Bone marrow (tissue), 2 donors: ENCODE results near the gene HARS2.
"Not testable (repeated sequence)": the region's sequence is repeated elsewhere in the genome, so short reads cannot be mapped to it uniquely, and the experiment has no call there.

ENCODE experiments used
- DNase-seq, 2 donors: peaks; one replicate each; lab custom pipeline; 2025; lab: John Stamatoyannopoulos, UW

HARS2 gene, protein sequence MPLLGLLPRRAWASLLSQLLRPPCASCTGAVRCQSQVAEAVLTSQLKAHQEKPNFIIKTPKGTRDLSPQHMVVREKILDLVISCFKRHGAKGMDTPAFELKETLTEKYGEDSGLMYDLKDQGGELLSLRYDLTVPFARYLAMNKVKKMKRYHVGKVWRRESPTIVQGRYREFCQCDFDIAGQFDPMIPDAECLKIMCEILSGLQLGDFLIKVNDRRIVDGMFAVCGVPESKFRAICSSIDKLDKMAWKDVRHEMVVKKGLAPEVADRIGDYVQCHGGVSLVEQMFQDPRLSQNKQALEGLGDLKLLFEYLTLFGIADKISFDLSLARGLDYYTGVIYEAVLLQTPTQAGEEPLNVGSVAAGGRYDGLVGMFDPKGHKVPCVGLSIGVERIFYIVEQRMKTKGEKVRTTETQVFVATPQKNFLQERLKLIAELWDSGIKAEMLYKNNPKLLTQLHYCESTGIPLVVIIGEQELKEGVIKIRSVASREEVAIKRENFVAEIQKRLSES

DNA sequence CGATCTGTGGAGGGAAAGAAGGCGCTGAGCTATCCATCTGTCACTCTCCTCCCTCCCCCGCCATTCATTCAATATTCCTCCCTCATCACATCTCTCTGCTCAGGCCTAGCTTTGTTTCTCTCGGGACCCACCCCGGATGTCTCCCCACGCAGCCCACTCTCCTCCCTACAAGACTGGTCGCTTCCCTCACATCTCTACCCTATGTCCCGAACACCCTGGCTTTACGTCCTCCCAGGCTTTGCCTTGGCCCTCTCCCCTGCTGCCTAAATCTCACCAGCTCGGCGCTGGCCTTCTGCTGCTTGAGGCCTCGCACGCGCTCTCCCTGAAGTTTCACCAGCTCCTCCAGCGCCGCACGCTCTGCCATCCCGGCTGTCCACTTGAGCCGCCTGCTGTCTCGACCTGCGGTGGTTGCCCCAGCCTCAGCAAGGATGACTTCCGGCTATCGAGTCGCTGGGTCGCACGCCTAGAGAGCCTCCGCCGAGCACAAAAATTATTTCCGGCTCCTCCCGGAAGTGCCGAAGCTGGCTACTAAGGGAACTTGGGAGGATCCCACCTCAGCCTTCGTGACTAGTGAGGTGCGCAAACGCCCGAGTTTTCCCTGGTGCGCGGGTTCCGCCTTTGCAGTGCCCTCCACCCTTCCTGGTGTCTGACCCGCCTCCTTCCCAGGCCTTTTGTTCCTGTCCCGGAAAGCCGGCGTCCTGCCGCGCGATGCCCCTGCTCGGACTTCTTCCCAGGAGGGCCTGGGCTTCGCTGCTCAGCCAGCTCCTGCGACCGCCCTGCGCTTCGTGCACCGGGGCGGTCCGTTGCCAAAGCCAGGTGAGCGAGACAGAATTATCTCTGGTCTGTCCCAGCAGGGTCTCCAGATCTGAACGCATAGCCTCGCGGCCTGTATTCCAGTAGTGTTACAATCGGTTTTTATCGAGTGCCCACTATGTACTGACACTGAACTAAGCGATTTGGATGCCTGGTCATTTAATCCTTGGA is at the start of gene HARS2, which contains the start of gene HARS1:
Gene HARS2 (plus strand): TSS at position 515 of the 984 bp plus-strand sequence. CDS start 194 bp downstream, at position 709.
Gene HARS1 (minus strand): TSS at position 430 of the 984 bp plus-strand sequence. CDS start 66 bp downstream, at position 364.
- peak; percentile 72 to 77 for DNase-seq

DNA sequence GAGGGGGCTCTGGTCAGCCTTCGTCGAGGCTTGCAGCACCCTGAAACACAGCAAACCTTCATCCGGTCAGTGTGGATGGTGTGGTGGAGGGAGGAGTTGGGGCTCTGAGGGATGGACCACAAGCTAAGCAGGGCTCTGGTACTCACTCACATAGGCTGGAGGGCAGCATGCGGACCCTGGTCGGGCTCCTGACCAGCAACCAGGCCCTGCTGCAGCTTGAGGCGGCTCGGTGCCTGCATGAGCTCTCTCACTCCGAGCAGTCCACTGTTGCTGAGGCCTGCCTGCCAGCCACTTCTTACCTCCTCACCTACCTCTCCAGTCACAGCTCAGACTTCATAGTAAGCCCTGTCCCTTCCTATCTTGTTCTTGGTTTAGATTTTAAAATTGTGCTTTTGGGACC is 49.5 kb upstream of the HARS2 start:
- DNase-seq: no peak

DNA sequence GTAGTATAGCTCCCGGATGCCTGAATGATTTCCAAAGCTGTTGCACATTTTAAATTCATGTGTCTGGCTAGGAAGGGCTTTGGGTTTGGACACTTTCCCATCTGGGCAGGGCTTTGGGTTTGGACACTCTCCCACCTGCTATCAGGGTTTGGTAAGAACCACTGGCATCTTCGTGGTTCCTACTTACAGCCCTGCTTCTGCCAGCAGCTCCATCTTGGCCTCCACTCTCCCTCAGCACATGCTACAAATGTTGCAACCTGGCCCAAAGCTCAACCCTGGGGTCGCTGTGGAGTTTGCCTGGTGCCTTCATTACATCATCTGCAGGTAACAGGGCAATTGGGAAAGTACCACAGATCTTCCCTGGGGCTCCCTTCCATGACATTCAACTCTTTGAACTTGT is 48.5 kb upstream of the HARS2 start:
- DNase-seq: no peak

DNA sequence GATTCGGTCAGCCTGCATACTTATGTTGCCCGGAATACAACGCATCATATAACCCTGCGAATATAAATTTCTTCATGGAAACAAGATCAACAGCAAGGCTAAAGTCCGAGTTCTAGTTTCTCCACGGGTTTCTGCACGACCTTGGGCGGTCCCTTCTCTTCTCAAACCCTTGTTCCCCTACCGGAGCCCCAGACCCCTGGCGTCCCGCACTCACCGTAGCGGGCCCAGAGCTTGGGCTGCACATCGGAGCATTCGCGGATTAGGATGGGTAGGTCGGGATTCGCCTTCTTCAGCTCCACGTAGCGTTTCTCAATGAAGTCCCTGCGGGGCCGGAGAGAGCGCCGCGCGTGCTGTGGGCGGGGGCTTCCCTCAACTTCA is 44.2 kb upstream of the HARS2 start:
- no peak for DNase-seq

DNA sequence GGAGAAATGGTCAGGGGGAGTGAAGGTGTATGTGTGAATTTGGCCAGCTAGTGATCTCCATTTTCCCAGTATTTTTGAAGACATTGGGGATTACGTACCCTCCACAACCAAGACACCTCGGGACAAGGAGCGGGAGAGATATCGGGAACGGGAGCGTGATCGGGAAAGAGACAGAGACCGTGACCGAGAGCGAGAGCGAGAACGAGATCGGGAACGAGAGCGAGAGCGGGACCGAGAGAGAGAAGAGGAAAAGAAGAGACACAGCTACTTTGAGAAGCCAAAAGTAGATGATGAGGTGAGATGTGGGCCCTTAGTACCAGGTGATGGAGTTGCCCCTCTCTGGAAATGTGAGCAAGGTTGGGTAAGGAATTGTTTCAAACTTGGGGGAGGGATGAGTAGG is 32.4 kb upstream of the HARS2 start:
- DNase-seq: no peak

DNA sequence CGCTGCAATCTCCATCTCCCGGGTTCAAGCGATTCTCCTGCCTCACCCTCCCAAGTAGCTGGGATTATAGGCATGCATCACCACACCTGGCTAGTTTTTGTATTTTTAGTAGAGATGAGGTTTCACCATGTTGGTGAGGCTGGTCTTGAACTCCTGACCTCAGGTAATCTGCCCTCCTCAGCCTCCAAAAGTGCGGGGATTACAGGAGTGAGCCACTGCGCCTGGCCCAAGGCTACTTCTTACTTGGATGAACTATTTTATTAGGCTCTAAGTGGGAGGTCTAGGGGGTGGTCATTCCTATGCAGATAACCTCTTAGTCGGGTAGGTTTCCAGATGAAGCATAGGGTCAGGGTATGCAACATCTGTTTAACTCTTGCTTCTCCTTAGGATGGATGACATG is 30.9 kb upstream of the HARS2 start:
- not testable (repeated sequence) for DNase-seq

DNA sequence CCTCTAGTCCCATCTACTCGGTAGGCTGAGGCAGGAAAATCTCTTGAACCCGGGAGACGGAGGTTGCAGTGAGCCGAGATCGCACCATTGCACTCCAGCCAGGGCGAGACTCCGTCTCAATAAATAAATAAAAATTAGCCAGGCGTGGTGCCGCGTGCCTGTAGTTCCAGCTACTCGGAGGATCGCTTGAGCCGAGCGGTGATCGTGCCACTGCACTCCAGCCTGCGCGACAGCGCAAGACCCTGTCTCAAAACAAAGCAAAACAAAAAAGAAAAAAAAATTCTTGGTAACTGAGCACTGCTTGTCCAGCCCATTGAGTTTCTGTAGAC is 27.3 kb upstream of the HARS2 start:
- no peak for DNase-seq

DNA sequence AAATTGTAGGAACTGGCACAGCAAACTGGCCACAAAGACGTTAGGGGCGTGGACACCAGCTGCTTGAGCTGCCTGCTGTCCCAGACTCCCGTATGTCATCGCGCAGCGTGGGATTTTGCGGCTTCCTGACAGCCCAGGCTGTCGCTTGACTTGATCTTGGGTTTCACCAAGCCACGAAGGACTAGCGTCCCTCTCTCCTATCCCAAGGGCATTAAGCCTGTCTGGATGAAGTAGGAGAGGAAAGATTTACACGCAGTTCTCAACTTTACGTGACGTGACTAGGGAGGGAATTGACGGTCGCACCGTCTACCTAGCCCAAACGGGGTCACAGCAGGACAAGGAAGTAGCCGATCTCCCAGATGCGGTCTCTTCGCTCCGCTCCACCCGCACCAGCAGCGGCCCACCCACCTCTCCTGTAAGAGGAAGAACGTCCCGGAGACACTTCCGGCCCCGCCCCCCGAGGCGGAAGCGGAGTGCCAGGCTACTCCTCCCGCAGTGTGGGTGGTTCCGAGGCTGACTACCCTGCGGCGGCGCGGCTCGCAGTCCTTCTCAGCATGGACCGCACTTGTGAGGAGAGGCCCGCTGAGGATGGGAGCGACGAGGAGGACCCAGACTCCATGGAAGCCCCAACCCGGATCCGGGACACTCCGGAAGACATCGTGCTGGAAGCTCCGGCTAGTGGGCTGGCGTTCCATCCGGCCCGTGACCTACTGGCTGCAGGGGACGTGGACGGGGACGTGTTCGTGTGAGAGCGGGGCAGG is 26.7 kb upstream of the HARS2 start, which contains the start of gene WDR55:
Gene WDR55 (plus strand): TSS at position 546 of the 761 bp plus-strand sequence. CDS start 9 bp downstream, at position 555.
- DNase-seq: peak; percentile 85 to 87

DNA sequence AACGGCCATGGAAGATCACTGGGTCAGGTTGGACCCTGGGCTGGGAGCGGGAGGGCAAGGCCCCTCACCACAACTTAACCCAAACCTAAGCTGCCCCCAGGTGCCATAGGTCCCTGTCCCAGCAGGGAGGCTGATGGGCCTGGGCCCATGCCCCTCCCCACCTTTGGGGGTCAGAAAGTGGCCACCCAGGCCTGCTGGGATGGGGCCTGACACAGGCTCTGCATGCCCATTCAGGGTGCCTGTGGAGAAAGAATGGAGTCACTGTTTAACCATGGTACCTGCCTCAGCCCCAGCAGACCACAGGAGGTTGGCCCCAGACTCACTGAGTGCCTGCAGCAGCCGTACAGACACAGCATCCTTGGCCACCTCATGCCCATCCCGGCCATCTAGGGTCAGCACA is 20.2 kb upstream of the HARS2 start:
- DNase-seq: not testable (repeated sequence)

DNA sequence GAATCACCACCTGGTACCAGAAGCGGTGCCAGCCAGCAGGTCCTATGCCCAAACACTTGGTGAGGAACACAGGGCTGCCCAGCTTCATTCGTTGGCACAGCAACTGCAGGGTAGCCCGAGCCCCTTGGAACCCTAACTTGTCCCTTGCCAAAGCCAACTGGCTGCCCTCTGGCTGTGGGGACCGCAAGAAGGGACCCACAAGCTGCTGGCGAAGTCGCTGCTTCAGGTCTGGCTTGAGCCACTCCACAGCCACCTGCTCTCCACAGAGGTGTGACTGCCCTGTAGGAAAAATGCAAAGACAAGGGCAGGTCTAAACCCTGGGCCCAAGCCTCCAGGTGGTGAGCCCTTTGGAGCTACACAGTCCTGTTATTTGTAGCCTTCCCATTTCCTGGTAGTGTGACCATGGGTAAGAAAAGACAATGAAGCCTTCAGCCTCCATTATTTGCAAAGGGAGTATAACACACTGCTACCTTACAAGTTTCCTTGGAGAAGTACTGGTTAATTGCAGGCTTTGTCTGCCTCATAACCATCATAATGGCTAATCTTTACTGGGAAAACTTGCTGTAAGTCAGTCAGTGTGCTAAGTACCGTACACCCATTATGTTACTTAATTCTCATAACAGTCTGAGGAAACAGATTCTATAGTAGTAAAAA is 19.7 kb upstream of the HARS2 start:
- DNase-seq: no peak

DNA sequence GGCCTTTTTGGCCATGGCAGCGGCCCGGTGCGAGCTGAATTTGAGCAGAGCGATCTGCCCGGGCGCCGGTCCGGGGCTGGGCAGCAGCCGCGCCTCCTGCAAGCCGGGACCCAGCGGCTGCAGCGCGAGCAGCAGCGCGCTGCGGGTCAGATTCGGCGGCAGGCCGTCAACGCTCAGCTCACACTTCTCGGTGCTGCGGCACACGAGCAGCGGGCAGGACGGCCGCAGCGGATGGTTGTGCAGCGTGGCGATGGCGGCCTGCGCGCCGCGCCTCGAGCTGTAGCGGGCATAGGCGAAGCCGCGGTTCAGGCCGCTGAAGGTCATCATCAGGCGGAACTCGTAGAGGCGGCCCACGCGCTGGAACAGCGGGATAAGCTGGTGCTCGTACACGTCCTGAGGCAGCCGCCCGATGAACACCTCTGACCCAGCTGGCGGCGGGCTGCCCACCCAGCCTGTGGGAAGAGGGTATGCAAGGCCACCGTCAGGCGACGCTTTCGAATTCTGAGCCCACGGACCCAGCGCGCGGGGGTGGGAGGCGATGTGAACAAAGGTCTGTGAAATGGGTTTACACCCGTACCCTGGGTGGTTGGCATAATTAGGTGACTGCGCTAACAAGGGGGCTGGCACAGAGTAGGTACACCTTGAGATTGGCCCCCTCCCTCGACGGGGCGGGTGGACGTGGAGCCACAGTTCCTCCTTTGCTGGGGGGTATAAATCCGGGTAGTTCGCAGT is 18.6 kb upstream of the HARS2 start:
- DNase-seq: no peak

DNA sequence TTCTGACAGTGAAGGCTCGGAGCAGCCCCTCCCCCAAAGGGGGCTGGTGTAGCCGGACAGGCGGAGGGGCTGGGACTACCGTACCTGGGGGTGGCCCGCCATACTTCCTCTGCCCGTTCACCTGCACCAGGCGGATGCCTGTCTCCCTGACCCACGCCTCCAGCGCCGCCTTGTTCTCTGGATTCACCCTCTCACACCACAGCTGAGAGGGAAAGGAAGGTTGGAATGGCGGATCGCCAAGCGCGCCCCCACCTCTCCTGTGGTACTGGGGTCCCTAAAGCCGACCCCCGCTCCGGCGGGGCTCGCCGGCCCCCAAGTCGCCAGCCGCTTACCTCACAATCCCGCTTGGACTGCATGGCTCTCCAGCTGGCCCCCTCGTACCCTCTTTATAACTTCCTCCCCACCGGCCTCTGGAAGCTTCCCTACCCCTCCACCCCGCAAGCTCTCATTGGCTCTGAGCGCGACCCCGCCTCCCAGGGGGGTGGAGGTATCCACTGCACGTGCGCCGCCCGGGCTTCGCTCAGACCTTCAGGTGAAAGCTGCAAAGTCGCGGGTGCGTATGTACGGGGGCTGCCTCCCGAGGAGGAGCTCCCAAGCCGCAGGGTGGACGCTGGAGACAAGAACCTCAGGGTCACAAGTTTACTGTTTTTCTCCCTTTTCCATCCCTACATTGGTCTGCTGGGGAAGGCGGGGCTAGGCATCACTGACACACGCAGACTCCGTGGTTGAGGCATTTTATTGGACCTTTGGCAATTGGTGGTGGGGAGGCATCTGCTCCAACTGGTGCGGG is 17.9 kb upstream of the HARS2 start, which contains the start of gene DND1:
Gene DND1 (minus strand): TSS at position 390 of the 790 bp plus-strand sequence. CDS start 34 bp downstream, at position 356.
- no peak for DNase-seq

DNA sequence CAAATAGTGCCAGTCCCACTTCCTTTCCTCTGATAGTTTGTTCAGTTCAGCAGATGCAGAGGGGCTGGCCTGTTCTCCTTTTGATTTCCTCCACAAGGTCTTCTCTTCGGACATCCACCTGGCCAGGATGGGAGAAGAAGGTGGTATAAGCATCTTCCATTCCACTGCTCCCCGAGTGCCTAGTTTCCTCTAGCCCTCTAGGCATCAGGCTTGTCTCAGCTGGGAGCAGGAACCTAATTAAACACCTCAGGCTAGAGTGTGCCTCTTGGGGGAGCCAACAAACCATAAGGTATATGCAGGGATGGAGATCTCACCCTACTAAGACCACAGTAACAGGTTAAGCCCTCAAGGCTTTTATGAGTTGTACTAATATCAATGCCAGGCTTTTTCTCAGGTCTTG is 17.0 kb upstream of the HARS2 start:
- no peak for DNase-seq

DNA sequence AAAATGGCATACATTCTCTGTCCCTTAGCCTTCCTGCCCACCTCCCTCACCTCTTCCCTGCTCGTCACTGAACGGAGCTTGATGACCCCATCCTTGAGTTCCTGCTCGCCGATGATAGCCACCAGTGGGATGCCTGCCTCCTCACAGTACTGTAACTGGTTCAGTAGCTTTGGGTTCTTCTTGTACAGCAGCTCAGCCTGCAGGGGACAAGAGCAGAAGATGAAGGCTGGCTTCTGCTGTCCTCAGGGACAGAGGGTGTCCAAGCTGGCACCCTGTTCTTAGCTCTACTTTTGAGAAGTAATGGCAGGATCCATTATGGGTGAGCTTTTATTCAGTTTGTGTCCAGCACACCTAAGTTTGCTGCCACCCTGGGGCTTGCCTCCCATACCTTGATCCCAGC is 16.6 kb upstream of the HARS2 start:
- no peak for DNase-seq

DNA sequence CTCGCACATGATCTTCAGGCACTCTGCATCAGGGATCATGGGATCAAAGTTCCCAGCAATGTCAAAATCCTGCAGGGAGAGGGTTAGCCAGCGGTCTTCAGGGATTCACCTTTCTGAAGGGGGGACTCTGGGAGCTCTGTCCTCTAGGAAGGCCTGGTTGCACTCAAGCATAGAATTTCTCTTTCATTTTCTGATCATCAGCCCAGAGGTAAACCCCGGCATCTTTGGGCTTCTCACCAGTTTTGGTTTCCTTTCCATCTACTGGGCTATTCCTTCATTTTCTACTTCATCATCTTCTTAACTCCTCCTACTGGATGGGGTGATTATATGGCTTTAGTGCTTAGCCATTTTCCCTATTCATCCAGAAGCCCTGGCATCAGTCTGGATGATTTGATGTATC is 13.3 kb upstream of the HARS2 start:
- no peak for DNase-seq

DNA sequence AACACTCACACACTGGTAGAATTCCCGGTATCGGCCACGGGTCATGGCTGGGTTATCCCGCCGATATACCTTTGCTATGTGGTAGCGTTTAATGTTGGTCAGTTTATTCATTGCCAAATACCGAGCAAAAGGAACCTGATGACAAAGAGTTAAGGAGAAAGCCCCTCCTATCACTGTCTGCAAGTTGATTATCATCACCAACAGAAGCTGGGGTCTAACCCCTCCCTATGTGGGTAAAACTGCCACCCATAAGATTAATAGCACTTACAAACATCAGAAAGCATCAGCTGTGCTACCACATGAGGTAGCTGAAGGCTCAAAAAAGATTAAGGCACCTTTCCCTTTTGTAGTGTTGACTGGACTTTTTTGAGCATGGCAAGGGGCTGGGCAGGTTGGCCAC is 12.3 kb upstream of the HARS2 start:
- DNase-seq: no peak

DNA sequence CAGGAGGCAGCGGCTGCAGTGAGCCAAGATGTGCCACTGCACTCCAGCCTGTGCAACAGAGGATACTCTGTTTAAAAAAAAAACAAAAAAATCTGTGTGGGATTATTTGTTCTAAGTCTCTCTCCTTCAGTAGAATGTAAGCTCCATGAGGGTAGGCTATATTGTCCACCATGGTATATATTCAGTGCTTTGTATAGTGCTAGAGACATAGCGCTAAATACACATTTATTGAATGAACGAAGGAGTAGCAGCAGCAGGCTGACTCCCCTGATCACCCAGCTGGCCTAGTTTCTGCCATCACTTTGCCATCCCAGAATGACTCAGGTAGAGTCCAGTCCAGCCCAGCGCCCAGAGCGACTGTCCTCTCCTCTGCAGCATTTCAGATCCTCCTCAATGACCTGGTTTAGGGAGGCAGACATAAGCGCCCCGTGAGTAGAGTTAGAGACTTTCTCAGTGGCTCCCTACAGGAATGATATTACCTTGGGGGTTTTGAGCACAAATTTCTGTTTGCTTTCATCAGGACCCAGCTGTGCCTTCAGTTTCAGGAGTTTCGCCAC is 801 bp upstream of the HARS2 start:
- DNase-seq: no peak

DNA sequence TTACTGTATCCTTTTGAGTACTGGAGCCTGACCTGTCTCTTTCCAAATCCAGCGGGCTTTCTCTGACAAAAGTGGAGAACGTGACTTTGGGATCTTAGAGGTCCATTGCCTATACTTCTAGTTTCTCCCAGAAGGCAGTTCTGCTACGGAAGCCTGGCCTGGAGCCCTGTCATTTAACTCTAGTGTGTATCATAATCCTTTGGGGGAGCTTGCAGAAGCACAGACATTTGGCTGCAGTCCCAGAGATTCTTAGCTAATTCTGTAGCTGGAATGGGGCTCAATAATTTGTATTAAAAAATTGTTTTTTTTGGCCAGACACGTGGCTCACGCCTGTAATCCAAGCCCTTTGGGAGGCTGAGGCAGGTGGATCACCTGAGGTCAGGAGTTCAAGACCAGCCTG is 3.0 kb downstream of the HARS2 start:
- no peak for DNase-seq

DNA sequence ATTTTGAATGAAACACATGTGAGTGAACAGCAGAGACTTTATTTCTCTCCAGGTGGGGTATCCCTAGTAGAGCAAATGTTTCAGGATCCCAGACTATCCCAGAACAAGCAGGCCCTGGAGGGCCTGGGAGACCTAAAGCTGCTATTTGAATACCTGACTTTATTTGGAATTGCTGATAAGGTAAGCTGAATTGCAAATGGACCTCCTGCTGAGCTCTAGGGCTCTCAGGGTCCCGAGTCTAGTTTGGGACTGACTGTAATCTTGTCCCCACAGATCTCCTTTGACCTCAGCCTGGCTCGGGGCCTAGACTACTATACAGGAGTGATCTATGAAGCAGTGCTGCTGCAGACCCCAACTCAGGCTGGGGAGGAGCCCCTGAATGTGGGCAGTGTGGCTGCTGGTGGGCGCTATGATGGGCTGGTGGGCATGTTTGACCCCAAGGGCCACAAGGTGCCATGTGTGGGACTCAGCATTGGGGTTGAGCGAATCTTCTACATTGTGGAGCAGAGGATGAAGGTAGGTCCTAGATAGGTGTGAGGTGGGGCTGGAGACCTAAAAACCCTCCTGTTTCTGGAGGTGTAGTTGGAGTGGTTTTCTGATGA is 5.7 kb downstream of the HARS2 start:
- DNase-seq: no peak
